Caco-2 (cell line): ENCODE results near the gene MINK1. TPM values are rescaled to one million over a fixed set of nuclear protein-coding genes. Genes with fewer than 3 reads are reported as not detected.
A peak's percentile ranks its signal among the peaks of the same experiment; 100 is the strongest.

Source experiments
- BruUV-seq: library from RNA; stranded (reverse); fragments of 400-500 nt; replicated peaks from 2 replicates; lab custom pipeline; 2021; lab: Mats Ljungman, UMichigan
- CTCF ChIA-PET: fragments of 300-600 bp; sonication (Branson Sonifier 250); formaldehyde crosslinking; loops from one replicate; lab custom pipeline; 2022; ENCODE audit warnings: antibody characterized with exemption; lab: Charles Lee
- POLR2A ChIA-PET: fragments of 300-600 bp; sonication (Branson Sonifier 250); formaldehyde crosslinking; loops from one replicate; lab custom pipeline; 2022; ENCODE audit warnings: antibody characterized with exemption; lab: Charles Lee
- DNase-seq, 2 experiments: peaks; one replicate each; pipeline versions ENCODE4 v3.0.0 to v3.0.0-alpha.2; 2020 to 2022
- H3K27me3 ChIP-seq: replicated peaks from 2 replicates; pipeline ENCODE4 v1.6.0; 2011; ENCODE audit warnings: low read length; ENCODE audit not compliant: control insufficient read depth, insufficient read depth
- H3K36me3 ChIP-seq: 2 replicates; pipeline ENCODE4 v1.5.1; 2011; ENCODE audit warnings: low read length; ENCODE audit not compliant: control insufficient read depth, insufficient read depth
- H3K4me1 ChIP-seq: fragments of 250-450 bp; sonication (Bioruptor Pico); 2 replicates; pipeline ENCODE4 v1.5.1; 2020; ENCODE audit warnings: mild to moderate bottlenecking
- H3K4me3 ChIP-seq: 2 replicates; pipeline ENCODE4 v1.5.1; 2011; ENCODE audit warnings: low read depth, mild to moderate bottlenecking, control low read depth, low read length
- H3K9me3 ChIP-seq: fragments of 250-450 bp; sonication (Bioruptor Pico); 2 replicates; pipeline ENCODE4 v1.5.1; 2020; ENCODE audit warnings: mild to moderate bottlenecking, moderate library complexity
- H3K27ac Mint-ChIP-seq: one replicate; pipeline ENCODE4 v1.8.0; 2022; ENCODE audit warnings: mixed read lengths; ENCODE audit not compliant: unreplicated experiment
- H3K27me3 Mint-ChIP-seq: one replicate; pipeline ENCODE4 v1.8.0; 2022; ENCODE audit warnings: mixed read lengths; ENCODE audit not compliant: insufficient read depth, unreplicated experiment
- H3K36me3 Mint-ChIP-seq: one replicate; pipeline ENCODE4 v1.8.0; 2022; ENCODE audit warnings: mild to moderate bottlenecking, mixed read lengths; ENCODE audit not compliant: insufficient read depth, unreplicated experiment
- H3K4me1 Mint-ChIP-seq: one replicate; pipeline ENCODE4 v1.8.0; 2022; ENCODE audit warnings: low read depth, mixed read lengths; ENCODE audit not compliant: unreplicated experiment
- H3K4me3 Mint-ChIP-seq: one replicate; pipeline ENCODE4 v1.8.0; 2022; ENCODE audit warnings: mild to moderate bottlenecking, moderate library complexity, mixed read lengths; ENCODE audit not compliant: unreplicated experiment
- H3K9me3 Mint-ChIP-seq: one replicate; pipeline ENCODE4 v1.8.0; 2022; ENCODE audit warnings: mixed read lengths; ENCODE audit not compliant: unreplicated experiment
- CTCF ChIP-seq, 2 experiments: fragments of 200-600 bp in 1 of 2; IDR thresholded peaks; 1 replicate in 1 of 2; 2 replicates in 1 of 2; pipeline versions ENCODE4 v1.5.1 to v1.8.0; 2011 to 2022; ENCODE audit warnings: antibody characterized with exemption in 1 of 2, control low read depth in 1 of 2, inconsistent platforms in 1 of 2, low read depth in 1 of 2, low read length in 1 of 2, mild to moderate bottlenecking in 1 of 2, moderate library complexity in 1 of 2; ENCODE audit not compliant: insufficient read depth in 1 of 2, severe bottlenecking in 1 of 2, unreplicated experiment in 1 of 2
- intact Hi-C: fragments of 100-400 bp; cut with micrococcal nuclease; formaldehyde crosslinking; loops from one replicate; pipeline ENCODE4 v1.10.0; 2022; ENCODE audit not compliant: unreplicated experiment
- total RNA-seq: library from RNA; stranded (reverse); gene quantifications from 2 replicates; pipeline ENCODE4 v1.2.3, GENCODE V29; 2022

The MINK1 gene
- total RNA-seq, 1 experiment from 2014 or later: 47.7 TPM

- POLR2A ChIA-PET: no interaction called here
- DNase-seq: no peak
- H3K4me3 ChIP-seq: no peak overlapping the region
- Mint-ChIP-seq H3K27ac (peak overlapping the region; percentile 33), H3K4me3 (no peak overlapping the region), H3K9me3 (no peaks in the 10 kb centered on the region), H3K4me1 (peaks cover 28% of the 10 kb centered on the region), H3K27me3 (no peaks in the 10 kb centered on the region), H3K36me3 (peaks cover 15% of the 10 kb centered on the region)
- BruUV-seq: no TSS peak
- CTCF ChIA-PET: no interaction called here
- peaks cover 22% of the 10 kb centered on the region for H3K4me1 ChIP-seq
- no peak for TF ChIP-seq CTCF (IDR thresholded peaks at IDR 0.05; ENCODE audit: insufficient read depth in 1 of 2, low read depth in 1 of 2, low read length in 1 of 2, severe bottlenecking in 1 of 2, unreplicated experiment in 1 of 2)
- intact Hi-C loops: no loop called here
- no peaks in the 10 kb centered on the region for H3K9me3 ChIP-seq
- H3K27me3 ChIP-seq: no peaks in the 10 kb centered on the region
- H3K36me3 ChIP-seq: no peaks in the 10 kb centered on the region
Measured at GRCh38 chr17:4850246-4850645, 17.1 kb downstream of the MINK1 start.

GRCh38 chr17:4851084-4851483 lies 17.9 kb downstream of the MINK1 start:
- intact Hi-C loops: no loop called here
- H3K4me3 ChIP-seq: no peak overlapping the region
- H3K4me3 Mint-ChIP-seq: no peak overlapping the region
- no peaks in the 10 kb centered on the region for H3K9me3 Mint-ChIP-seq
- no peaks in the 10 kb centered on the region for H3K36me3 ChIP-seq
- H3K27ac Mint-ChIP-seq: peak overlapping the region; percentile 33
- DNase-seq: no peak
- TF ChIP-seq CTCF (IDR thresholded peaks at IDR 0.05; ENCODE audit: insufficient read depth in 1 of 2, low read depth in 1 of 2, low read length in 1 of 2, severe bottlenecking in 1 of 2, unreplicated experiment in 1 of 2): no peak
- no peaks in the 10 kb centered on the region for H3K27me3 ChIP-seq
- peaks cover 28% of the 10 kb centered on the region for H3K4me1 Mint-ChIP-seq
- H3K27me3 Mint-ChIP-seq: no peaks in the 10 kb centered on the region
- ChIA-PET CTCF (no interaction called here), POLR2A (no interaction called here)
- H3K4me1 ChIP-seq: peaks cover 22% of the 10 kb centered on the region
- peaks cover 13% of the 10 kb centered on the region for H3K36me3 Mint-ChIP-seq
- BruUV-seq: no TSS peak
- H3K9me3 ChIP-seq: no peaks in the 10 kb centered on the region

GRCh38 chr17:4852567-4853207 lies 19.5 kb downstream of the MINK1 start:
- CTCF ChIA-PET: no interaction called here
- Histone ChIP-seq H3K9me3 (no peaks in the 10 kb centered on the region), H3K4me1 (peaks cover 22% of the 10 kb centered on the region), H3K4me3 (no peak overlapping the region), H3K27me3 (no peaks in the 10 kb centered on the region), H3K36me3 (no peaks in the 10 kb centered on the region)
- H3K27ac Mint-ChIP-seq: peak overlapping the region; percentile 33
- H3K4me3 Mint-ChIP-seq: peak overlapping the region; percentile 36
- POLR2A ChIA-PET: no interaction called here
- intact Hi-C loops: no loop called here
- no peaks in the 10 kb centered on the region for H3K9me3 Mint-ChIP-seq
- BruUV-seq: no TSS peak
- peaks cover 20% of the 10 kb centered on the region for H3K36me3 Mint-ChIP-seq
- no peak for TF ChIP-seq CTCF (IDR thresholded peaks at IDR 0.05; ENCODE audit: insufficient read depth in 1 of 2, low read depth in 1 of 2, low read length in 1 of 2, severe bottlenecking in 1 of 2, unreplicated experiment in 1 of 2)
- no peaks in the 10 kb centered on the region for H3K27me3 Mint-ChIP-seq
- H3K4me1 Mint-ChIP-seq: peaks cover 32% of the 10 kb centered on the region
- DNase-seq: no peak
